ENCODE measurements around the gene LHFPL3.

The LHFPL3 gene

DNA sequence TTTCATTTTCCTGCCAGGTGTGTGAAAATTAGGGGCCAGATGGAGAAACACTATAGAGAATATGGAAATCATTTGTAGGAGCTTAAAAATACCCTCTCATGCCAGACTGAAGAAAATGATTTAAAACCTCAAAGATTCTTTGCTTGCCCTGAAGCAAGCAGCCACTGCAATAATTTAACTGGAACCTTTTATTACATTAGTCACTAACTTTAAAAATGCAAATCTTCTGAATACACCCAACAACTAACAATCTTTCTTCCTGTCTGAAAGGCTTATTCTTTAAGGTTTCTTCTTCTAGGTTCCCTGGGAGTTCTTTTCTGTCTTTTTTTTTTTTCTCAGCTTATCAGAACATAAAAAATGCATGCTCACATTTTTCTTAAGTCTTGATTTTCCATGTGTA is 447.1 kb downstream of the LHFPL3 start:
- TF ChIP-seq, protein P1, sequence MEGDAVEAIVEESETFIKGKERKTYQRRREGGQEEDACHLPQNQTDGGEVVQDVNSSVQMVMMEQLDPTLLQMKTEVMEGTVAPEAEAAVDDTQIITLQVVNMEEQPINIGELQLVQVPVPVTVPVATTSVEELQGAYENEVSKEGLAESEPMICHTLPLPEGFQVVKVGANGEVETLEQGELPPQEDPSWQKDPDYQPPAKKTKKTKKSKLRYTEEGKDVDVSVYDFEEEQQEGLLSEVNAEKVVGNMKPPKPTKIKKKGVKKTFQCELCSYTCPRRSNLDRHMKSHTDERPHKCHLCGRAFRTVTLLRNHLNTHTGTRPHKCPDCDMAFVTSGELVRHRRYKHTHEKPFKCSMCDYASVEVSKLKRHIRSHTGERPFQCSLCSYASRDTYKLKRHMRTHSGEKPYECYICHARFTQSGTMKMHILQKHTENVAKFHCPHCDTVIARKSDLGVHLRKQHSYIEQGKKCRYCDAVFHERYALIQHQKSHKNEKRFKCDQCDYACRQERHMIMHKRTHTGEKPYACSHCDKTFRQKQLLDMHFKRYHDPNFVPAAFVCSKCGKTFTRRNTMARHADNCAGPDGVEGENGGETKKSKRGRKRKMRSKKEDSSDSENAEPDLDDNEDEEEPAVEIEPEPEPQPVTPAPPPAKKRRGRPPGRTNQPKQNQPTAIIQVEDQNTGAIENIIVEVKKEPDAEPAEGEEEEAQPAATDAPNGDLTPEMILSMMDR (IDR thresholded peaks at IDR 0.05): no peak

DNA sequence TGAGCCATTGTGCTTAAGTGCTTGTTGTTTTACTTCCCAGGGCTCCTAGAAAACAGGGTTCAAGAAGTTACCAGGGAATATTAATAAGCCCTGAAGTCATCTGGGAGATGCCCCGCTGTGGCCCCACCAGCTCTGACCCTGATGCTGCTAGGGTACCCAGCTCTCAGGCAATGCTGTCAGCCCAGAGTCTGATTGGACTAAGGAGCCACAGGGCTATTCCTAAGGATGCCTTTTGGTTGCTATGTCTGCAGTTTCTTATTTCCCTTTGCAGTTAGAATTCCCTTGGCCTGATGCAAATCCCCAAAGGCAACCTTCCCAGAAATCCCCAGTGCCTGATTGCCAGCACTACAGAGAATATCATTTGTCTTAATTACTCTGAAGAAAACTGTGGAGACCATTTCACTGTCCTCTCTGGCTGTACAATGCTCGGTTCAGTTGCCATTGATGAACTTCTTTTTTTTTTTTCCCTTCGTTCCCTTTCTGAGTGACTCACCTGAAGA is 448.9 kb downstream of the LHFPL3 start:
- TF ChIP-seq, protein P1 (IDR thresholded peaks at IDR 0.05): no peak

GRCh38 chr7:104779888-104780287 is 451.5 kb downstream of the LHFPL3 start:
- TF ChIP-seq, protein P1 (IDR thresholded peaks at IDR 0.05): no peak

DNA sequence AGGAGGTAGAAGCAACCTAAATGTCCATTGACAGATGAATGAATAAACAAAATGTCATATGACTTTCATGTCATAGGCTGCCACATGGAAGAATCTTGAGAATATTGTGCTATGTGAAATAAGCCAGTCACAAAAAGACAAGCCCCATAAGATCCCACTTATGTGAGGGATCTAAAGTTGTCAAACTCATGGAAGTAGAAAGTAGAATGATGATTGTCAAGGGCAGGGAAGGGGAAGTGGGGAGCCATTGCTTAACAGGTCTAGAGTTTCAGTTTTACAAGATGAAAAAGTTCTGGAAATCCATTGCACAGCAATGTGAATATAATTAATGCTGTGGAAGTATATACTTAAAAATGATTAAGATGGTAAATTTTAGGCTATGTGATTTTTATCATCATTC is 456.3 kb downstream of the LHFPL3 start:
- TF ChIP-seq, protein P1 (IDR thresholded peaks at IDR 0.05): no peak

GRCh38 chr7:104789780-104790179 is 461.4 kb downstream of the LHFPL3 start:
- TF ChIP-seq, protein P1 (IDR thresholded peaks at IDR 0.05): no peak

DNA sequence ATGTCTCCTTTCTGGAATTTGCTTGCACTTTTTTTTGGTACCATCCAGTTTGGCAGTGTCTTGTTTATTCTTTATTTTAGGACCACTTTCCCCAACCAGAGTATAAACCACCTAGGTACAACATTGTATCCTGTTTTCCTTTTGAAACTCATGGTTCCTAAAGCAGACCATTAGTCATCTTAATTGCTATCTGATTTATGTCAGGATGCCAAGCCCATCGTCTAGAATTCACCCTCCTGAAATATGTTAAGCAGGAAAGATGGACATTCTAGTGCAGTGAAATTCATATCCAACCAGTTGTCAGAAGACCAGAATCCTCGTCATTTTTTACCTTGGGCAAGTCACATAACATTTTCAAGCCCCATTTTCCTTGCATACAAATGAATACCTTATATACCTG is 462.0 kb downstream of the LHFPL3 start:
- TF ChIP-seq, protein P1 (IDR thresholded peaks at IDR 0.05): no peak

DNA sequence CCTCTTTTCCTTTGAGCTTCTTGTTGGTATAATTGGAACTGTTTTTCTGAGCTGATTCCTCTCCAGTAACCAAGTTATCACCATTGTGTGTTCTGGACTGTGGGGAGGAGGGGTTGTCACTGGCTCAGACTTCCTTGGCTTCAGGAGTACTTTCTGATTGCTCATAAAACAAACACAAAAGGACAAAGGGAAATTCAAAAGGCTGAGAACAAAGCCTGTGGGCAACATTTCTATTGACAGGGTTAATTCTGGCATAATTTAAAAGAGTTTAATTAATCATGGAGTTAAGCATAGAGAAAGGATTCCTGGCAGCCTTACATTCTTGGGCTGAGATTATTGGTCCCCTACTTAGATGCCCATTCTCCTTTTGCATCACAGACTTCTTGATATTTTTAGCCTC is 462.7 kb downstream of the LHFPL3 start:
- TF ChIP-seq, protein P1 (IDR thresholded peaks at IDR 0.05): no peak

- TF ChIP-seq, protein P1 (IDR thresholded peaks at IDR 0.05): no peak
Observed at GRCh38 chr7:104793066-104793465, 464.7 kb downstream of the LHFPL3 start.
